Effector CD4-positive, alpha-beta T cell (primary cell): ENCODE measurements around the gene ASGR1.
"Not testable (repeated sequence)": the region's sequence is repeated elsewhere in the genome, so short reads cannot be mapped to it uniquely, and the experiment has no call there.

Source experiments
- DNase-seq: peaks from one replicate; pipeline ENCODE4 v3.0.0-alpha.2; 2020

Gene ASGR1

DNA sequence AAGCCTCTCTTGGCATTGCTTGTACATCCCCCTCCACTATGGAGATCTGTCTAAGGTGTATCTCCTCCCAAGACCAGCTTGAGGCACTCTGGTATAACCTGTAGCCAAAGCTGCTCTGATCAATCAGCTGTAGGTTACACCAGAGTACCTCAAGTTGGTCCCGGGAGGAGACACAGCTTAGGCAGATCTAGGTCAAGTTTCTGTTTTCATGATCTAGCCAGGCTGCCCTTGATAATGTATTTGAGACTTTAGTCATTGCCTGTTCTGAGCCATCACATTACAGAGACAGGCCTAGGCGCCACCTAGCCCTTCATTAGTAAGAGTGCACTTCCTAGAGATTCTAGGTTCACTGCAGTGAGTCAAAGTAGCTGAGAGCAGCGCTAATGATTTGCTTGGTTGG, 31.4 kb downstream of the ASGR1 start:
- no peak for DNase-seq

DNA sequence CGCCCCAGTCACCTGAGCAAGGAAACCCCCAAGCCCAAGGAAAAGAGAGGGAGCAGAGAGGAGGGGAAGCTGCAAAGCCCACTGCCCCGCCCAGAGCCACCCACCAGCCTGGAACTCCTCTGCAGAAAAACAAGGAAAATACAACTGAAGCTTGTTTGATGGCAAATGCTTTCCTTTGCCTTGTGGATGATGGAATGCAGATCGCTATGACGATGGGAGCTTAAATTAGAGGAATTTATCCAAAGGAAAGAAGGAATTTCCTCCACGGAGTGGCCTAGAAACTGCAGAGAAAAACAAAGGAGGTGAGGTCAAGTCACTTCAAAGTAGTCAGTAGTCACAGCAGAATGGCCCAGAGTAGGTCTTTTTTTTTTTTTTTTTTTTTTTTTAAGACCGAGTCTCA, 33.1 kb downstream of the ASGR1 start:
- no peak for DNase-seq

GRCh38 chr17:7144213-7144612, 35.0 kb downstream of the ASGR1 start:
- no peak for DNase-seq

GRCh38 chr17:7141824-7142223, 37.3 kb downstream of the ASGR1 start:
- DNase-seq: no peak

DNA sequence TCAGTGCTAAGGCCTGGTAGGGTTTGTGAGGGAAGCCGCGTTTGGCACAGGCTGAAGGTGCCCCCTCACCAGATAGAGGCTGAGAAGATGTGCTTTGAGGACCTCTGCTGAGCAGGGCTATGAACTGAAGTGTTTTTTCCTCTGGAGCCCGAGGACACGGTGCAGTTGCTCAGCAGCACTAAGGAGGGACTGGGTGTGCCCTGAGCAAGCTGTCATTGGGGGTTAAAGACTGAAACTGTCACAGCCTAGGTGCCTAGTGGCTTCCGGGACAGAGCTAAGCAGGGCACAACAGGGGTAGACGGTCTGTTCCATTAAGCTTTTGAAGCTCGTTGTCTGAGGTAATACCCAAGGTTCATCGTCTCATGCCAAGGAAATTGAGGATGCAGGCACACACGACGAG, 39.8 kb downstream of the ASGR1 start:
- DNase-seq: no peak

DNA sequence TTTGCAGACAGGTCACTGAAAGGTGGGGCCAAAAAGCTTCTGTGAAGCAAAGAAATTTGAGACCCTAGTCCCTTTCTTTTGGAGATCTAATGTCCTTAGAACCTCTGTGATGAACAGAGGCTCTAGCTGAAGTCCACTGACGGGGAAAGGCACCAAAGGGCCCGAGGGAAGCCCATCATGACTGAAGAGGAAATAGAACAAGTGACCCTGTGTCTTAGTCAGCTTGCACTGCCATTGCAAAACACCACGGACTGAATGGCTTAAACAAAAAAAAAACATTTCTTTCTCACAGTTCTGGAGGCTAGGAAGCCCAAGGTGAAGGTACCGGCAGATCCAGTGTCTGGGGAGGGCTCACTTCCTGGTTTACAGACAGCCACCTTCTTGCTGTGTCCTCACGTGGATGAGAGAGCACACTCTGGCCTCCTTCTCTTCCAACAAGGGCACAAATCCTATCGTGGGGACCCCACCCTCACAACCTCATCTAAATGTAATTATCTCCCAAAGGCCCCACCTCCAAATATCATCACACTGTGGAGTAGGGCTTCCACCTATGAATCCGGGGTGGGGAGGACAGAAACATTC, 40.3 kb downstream of the ASGR1 start:
- DNase-seq: no peak

DNA sequence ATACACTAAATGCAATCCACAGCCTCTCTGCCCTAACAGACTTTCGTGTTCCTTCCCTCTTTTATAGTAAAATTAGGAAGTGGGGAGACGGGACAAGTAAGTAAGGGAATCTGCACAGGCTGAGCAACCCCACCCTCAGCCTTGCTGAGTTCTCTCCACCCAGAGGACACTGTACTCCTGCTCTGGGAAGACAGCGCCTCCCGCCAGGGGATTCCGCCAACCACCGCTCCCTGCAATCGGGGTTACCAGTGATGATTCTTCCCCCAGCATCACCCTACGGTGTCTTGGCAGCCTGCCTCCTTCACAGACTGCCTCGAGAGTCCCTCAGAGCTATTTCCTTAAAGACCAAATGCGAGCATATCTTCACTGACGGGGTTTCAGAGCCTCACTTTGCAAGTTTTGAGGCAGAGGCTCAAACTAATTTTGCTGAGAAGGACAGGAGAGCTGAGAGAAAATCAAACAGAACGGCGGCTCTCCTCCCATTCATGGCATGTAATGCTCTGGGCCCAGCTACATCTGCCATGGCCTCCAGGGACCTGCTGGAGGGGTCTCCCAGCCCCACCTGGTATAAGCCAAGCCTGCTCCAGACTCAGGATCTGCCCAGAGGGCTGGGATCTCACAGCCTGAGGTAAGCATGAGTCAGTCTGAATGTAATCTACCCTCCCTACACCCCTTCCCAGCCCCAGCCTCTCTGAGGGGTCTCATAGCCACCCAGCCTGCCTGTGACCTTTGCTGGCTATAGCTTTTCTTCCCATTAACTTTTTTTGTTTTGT, 41.8 kb downstream of the ASGR1 start:
- no peak for DNase-seq

DNA sequence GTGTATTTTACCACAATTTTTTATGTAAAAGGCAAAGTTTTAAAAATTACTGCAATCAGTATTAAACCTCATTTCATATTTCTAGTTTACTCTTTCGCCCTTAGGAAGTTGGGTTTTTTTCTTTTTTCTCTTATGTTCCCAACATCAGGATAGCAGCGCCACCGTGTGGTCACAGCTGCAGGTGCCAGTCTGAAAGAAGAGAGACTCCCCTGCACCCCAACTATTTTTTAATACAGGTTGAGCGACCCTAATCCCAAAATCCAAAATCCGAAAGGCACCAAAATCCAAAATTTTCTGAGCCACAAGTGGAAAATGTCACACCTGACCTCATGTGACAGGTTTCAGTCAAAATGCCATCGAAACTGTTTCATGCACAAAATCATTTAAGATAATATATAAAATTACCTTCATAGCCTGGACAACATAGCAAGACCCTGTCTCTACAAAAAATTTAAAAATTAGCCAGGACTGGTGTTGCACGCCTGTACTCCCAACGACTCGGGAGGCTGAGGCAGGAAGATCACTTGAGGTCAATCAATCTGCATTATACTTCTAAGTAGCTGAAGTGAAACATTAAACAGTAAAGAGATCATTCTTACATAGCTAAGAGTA, 42.8 kb downstream of the ASGR1 start:
- DNase-seq: peak; percentile 79

- no peak for DNase-seq
These were observed 45.3 kb downstream of the ASGR1 start for GRCh38 chr17:7133916-7134315.

DNA sequence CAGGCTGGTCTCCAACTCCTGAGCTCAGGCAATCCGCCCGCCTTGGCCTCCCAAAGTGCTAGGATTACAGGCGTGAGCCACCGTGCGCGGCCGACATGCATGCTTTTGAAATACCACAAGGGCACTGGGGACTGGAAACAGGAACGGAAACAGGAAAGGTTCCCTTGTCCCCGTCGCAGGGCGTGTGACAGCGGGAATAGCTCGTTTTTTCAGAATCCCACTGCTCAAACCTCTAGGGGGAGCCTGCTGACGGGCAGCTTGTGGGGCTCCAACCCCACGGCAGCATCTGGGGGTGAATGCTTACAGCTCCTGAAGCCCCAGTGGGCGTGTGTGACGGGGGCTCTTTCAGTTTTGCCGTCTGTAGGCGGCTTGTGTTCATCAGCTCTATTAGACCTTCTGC, 45.7 kb downstream of the ASGR1 start:
- no peak for DNase-seq

GRCh38 chr17:7132511-7133094, 46.6 kb downstream of the ASGR1 start:
- peak; percentile 60 for DNase-seq

- DNase-seq: no peak
These were observed 47.8 kb downstream of the ASGR1 start for GRCh38 chr17:7131423-7131791.

GRCh38 chr17:7130621-7131422, 48.3 kb downstream of the ASGR1 start:
- no peak for DNase-seq

- DNase-seq: no peak
These were observed 49.9 kb downstream of the ASGR1 start for GRCh38 chr17:7129311-7129710.

DNA sequence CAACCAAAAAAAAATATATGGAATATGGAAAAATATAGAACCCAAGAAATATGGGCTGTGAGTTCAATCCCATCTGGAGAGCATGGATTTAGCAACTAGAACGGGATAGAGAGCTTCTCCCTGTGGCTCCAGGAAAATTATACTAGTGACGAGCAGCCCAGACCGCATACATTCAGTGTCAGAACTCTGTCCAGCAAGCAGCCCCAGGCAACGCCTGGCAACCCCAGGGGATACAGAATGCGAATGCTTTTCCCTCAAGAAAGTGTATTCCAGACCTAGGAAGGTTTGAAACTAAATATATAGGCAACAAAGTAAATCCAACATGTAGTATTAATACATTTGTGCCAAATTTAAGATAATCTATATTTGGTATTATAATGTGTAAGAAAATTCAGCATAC, 51.0 kb downstream of the ASGR1 start:
- no peak for DNase-seq

DNA sequence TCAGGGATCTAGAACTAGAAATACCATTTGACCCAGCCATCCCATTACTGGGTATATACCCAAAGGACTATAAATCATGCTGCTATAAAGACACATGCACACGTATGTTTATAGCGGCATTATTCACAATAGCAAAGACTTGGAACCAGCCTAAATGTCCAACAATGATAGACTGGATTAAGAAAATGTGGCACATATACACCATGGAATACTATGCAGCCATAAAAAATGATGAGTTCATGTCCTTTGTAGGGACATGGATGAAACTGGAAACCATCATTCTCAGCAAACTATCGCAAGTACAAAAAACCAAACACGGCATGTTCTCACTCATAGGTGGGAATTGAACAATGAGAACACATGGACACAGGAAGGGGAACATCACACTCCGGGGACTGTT, 51.7 kb downstream of the ASGR1 start:
- DNase-seq: not testable (repeated sequence)

DNA sequence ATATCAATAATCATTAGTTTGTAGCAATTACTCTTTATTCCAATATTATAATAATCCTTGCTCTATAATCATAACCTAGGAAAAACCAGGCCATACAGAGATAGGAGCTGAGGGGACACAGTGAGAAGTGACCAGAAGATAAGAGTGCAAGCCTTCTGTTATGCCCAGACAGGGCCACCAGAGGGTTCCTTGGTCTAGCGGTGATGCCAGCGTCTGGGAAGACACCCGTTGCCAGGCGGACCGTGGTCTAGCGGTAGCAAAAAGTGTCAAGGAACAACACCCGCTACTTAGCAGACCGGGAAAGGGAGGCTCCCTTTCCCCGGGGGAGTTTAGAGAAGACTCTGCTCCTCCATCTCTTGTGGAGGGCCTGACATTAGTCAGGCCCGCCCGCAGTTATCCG, 52.8 kb downstream of the ASGR1 start:
- DNase-seq: not testable (repeated sequence)

DNA sequence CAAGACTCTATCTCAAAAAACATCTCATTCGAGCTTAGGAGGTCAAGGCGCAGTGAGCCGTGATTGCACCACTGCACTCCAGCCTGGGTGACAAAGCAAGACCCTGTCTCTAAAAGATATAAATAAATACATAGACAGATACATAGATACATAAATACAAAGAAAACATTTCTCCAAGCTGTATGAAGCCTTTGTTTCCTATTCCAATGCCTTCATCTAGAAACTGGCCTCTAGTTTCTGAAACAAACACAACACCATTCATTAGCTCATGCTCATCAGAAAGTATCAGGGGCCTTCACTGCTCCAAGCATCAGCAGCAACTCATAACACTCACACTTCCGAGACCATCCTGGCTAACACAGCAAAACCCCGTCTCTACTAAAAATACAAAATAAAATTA, 54.2 kb downstream of the ASGR1 start:
- no peak for DNase-seq

GRCh38 chr17:7123844-7124243, 55.3 kb downstream of the ASGR1 start:
- DNase-seq: no peak
